DMS153 treated with DMSO at 0.1 percent for 48 hours (cell line): ENCODE data around the gene PTGER1.
A peak's percentile ranks its signal among the peaks of the same experiment; 100 is the strongest.
"Not testable (repeated sequence)": the region's sequence is repeated elsewhere in the genome, so short reads cannot be mapped to it uniquely, and the experiment has no call there.

ENCODE experiments used
- DNase-seq: peaks from one replicate; lab custom pipeline; 2025; ENCODE audit not compliant: unreplicated experiment; lab: John Stamatoyannopoulos, UW

Gene PTGER1, protein sequence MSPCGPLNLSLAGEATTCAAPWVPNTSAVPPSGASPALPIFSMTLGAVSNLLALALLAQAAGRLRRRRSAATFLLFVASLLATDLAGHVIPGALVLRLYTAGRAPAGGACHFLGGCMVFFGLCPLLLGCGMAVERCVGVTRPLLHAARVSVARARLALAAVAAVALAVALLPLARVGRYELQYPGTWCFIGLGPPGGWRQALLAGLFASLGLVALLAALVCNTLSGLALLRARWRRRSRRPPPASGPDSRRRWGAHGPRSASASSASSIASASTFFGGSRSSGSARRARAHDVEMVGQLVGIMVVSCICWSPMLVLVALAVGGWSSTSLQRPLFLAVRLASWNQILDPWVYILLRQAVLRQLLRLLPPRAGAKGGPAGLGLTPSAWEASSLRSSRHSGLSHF

DNA sequence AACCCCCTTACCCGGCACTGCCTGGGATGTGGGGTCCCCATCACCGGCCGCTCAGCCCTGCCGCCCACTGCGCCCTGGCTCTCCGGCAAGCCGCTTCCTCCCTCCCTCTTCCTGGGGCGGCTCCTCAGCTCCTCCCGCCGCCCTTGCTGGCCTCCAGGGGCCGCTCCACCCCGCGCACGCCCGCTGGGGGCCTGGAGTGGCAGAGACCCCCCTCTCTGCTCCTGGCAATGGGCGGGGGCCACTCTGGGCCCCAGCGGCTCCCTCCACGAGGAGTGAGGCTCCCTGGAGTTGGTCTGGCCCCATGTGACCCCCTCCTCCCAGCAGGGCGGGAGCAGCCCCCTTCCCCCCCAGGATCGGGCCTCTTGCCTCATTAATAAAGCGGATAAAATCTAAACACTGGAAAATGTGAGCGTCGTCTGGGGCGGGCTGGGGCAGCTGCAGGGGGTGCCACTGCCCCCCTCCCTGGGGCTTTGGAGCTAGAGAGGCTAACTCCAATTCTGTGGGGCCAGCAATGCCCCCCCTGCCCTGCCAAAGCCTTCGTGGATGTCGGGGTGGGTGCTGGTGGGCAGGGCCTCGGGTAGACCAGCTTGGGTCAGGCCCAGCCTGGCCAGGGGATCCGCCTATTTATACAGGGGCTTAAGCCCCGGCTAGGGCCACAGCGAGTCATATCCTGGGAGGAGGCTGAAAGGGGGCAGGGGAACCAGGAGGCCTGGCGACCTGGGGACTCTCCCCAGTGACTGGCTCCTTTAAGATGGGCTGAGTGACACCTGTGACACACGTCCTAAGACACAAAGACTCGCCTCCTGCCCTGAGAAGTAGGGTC, at the start of gene PTGER1:
Gene PTGER1 (minus strand): TSS at position 104 of the 823 bp plus-strand sequence. CDS start 1,034 bp downstream, outside the sequence.
- DNase-seq = no peak

DNA sequence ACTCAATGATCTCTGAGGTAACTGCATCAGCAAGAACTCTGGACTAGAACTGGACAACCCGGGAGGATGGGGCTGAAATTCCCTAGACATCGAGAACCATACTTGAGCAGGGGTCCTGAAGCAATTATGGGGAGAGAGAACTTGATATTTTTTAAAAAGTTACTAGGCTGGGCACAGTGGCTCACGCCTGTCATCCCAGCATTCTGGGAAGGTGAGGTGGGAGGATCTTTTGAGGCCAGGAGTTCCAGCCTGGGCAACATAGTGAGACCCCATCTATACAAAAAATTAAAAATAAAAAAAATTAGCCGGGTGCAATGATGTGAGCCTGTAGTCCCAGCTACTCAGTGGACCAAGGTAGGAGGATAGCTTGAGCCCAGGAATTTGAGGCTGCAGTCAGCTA, 45.4 kb upstream of the PTGER1 start:
- DNase-seq = no peak

DNA sequence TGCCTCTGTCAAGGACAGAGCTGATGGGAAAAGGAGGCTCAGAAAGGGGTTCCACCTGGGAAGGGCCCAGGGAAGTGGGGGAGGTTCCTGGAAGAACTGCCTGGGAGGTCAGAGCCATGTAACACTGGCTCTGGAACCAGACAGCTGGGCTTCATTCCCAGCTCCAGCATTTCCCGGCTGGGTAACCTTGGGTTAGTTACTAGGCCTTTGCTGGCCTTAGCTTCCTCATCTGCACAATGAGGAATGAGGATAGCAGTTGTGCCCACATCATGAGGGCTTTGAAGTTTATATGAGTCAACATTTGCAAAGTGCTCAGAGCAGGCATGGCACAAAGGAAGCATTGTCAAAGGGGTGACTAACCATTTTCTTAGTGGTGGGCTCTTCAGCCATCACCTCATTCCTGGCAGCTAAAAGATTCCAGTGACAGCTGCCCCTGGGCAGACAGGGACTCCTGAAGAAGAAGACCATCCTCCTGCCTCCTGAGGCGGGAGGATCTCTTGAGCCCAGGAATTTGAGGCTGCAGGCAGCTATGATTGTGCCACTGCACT, 44.8 kb upstream of the PTGER1 start:
- DNase-seq = no peak

DNA sequence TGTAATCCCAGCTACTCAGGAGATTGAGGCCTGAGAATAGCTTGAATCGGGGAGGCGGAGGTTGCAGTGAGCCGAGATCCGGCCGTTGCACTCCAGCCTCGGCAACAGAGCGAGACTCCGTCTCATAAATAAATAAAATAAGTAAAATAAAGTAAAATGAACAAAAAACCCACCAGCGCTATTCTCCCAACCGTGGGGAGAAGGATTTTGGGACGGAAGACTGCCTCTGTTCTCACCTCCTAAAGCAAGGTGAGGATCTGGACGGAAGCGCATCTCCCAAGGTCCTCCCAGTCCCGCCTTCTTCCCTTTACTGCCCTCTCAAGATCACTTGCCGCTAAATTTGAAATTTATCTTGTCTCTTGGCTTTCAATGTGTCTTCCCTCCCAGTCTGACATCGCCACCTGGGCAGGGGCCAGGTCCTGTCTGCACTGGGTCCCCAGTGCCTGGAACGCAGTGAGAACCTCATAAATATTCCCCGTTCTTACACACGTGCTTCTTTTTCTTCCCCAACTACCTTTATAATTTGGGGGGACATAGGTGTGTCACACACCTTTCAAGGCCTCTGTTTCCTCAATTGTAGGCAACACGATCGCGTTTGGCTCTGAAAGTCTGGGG, 44.2 kb upstream of the PTGER1 start:
- no peak for DNase-seq

DNA sequence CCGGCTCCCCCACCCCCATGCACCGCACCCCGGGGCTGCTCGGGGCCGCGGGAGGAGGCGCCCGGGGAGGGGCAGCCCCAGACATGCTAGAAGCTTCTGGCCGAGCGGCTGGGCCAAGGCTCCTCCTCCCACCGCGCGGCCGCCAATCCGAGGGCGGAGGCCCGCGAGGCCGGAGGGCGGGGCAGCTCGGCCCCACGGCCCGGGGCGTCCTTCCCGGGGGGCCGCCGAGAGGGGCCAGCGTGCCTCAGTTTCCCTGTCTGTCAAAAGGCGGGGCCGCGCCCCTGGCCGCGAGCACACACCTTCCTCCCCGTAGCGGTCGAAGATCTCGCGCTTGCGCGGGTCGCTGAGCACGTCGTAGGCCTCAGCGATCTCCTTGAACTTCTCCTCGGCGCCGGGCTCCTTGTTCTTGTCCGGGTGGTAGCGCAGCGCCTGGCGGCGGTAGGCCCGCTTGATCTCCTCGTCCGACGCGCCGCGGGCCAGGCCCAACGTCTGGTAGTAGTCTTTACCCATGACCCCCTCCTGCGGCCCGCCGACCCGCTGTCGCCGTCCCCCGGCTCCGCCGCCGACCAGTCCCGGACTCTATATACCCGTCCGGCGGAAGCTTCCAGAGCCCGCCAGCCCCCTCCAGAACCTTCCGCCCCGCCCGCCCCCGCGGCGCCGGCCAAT, 42.8 kb upstream of the PTGER1 start, which contains the start of gene DNAJB1:
Gene DNAJB1 (minus strand): TSS at position 558 of the 666 bp plus-strand sequence. CDS start 48 bp downstream, at position 510.
- DNase-seq = peak; percentile 13

DNA sequence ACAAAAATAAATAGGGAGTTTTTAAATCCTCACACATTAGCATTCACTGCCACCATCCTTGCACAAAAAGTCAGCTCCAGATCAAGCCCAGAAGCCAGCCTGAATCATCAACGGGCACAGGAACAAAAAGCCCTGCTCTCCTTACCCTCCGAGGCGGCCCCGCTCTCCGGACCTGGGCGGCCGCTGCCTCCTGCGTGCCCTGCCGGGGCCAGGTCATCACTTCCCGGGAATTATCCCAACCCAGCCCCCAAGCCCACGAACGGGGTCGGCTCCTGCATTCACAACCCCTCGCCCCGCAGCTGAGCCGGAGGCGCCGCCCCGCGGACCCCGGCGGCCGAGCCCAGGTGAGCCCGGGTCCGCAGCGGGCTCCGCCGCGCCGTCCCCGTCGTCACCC, 42.3 kb upstream of the PTGER1 start:
- no peak for DNase-seq

DNA sequence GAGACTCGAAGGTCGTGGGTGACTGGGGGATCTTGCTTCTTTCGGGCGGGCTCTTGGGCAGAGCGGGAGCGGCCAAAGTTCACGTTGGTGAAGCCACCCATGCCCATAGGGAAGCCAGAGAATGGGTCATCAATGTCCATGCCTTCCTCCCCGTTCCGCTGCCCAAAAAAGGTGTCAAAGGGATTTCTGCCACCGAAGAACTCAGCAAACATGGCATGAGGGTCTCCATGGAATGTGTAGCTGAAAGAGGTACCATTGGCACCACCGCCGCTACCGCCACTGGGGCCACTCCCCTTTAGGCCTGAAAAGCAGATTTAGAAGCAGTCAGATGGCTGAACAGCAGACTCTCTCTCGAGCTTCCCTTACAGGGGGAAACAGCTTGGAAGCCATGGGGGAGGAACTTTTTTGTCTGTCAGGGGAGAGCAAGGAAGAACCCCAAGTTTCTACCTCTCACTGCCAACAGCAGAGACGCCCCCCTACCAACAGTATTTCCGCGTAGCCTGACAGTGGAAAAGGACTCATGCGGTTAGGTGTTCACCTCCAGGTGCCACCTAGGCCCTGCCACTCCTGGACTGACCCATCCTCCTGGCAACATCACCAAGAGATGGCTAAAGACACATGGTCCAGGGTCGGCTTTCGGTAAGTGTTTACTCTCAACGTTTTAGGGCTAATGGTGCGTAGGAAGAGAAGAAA, 41.7 kb upstream of the PTGER1 start:
- DNase-seq = no peak

DNA sequence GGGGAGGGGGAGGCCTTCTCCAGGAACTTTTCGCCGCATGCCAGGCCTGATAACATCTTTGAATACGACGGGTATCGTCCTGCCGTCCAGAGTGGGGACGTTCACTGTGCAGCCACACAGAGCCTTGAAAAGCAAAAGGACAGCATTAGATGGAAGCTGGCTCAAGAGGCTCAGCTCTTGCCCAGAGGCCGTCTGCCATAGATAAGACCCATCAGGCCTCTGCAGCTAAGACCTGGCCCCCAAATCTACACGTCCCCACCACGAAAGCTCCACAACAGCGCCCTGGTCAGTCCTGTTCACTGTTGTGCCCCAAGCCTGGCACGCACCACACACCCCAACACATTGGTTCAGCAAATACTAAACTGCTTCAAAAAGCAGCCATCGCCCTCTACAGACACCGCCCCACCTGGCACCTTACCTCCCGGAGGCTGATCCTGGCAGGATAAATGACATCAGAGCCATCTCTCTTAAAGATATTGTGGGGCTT, 40.9 kb upstream of the PTGER1 start:
- no peak for DNase-seq

DNA sequence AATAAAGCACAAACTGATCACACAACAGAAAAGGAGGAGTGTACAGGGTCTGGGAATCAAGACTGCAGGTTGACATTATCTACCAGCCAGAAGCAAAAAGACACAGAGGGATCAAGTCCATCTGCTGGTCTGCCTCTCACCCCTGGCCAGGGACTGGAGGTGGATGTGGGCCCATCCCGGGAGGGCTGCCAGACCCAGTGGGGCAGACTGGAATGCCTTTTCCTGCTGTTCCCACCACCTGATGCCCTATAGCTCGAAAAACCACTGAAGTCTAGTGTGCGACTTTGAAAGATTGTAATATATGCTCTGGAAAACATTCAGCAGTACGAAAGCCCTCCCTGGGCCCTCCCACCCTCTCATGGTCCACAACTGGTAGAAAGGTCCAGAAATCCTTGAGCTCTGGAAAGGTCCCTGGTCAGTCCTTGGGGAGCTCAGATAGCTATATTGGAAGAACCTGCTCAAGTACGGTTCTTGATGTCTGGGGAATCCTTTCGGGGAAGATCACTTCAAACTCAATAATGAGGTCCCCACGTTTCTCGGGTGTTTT, 40.4 kb upstream of the PTGER1 start:
- no peak for DNase-seq

DNA sequence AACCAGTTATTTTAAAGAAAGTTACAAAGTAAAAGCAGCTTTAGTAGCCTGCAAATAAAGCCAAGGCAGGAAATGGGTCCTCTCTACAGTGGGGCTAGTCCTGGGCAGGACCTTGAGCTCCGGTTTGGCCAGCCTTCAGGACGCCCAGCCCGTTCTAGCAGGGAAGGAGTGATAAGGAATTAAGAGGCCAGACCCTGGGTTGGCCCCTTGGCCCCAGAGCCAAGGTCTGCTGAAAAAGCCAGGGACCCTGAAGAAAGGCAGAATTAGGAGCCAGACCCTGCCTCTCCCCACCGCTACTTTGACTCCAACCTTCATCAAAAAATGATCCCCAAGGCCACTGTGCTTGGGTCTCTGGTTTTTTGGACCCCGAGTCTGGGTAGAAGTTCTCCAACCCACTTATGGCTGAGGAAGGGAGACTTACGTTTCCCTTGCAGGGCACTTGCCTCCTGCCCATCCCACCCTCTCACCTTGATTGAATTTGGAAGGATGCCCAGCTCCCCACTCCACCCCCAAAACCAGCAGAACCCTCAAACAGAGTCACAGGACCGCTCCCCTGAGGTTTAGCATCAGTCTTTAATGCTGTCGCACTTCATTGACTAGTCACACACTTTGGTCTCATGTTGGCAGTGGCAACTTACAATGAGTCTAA, 39.2 kb upstream of the PTGER1 start:
- DNase-seq = no peak

DNA sequence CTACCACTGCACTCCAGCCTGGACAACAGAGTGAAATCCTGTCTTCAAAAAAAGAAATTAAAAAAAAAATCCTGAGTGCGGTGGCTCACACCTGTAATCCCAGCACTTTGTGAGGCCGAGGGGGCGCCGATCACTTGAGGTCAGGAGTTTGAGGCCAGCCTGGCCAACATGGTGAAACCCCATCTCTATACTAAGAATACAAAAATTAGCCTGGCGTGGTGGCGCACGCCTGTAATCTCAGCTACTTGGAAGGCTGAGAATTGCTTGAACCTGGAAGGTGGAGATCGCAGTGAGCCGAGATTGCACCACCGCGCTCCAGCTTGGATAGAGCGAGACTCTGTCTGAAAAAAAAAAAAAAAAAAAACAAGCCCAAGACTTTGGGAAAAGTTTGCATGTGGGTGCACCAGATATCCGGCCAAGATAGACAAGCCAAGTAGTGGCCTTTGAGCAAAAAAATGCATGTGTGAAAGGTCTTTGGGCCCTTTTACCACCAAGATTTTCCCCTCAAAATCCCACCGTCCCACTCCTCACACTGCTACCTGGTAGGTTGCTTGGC, 37.3 kb upstream of the PTGER1 start:
- no peak for DNase-seq

DNA sequence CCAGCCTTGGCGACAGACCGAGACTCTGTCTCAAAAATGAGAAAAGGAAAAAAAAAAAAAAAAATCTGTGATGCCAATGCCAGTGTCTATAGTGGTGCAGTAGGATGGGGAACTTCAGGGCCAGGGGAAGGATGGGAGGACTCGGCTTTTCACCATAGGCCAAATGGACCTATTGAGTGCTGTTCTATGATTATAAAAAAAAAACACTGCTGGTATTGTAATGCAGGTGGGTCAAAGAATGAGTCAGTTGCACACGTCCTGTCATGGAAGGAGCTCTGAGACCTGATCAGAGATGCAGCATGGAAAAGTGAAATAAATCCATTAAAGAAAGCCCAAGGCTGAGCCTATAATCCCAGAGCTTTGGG, 36.1 kb upstream of the PTGER1 start:
- no peak for DNase-seq

DNA sequence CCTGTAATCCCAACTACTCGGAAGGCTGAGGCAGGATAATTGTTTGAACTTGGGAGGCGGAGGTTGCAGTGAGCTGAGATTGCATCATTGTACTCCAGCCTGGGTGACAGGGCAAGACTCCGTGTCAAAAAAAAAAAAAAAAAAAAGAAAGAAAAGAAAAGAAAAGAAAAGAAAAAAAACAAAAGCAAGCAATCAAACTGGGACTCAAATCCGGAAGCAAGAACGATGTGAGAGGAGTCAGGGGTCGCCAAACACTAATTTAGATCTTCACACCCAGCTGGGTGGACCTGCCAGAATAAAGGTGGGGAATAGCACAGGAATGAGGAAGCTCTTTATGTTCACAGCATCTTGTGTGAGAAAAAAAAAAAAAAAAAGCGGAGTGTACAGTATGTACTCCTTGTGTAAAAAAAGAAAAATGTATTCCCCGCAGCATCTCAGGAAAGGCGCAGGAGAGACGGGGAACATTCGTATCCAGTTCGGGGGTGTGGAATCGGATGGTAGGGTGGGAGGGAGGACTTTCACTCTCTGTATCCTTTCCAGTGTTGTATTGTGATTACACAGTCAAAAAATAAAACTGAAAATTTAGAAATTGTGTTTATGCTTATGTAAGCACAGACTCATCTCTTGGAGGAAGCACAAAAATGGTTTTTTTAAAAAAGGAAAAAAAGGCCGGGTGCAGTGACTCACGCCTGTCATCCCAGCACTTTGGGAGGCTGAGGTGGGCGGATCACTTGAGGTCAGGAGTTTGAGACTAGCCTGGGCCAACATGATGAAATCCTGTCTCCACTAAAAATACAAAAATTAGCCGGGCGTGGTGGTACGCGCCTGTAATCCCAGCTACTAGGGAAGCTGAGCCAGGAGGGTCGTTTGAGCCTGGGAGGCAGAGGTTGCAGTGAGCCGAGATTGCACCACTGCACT, 35.4 kb upstream of the PTGER1 start:
- no peak for DNase-seq

DNA sequence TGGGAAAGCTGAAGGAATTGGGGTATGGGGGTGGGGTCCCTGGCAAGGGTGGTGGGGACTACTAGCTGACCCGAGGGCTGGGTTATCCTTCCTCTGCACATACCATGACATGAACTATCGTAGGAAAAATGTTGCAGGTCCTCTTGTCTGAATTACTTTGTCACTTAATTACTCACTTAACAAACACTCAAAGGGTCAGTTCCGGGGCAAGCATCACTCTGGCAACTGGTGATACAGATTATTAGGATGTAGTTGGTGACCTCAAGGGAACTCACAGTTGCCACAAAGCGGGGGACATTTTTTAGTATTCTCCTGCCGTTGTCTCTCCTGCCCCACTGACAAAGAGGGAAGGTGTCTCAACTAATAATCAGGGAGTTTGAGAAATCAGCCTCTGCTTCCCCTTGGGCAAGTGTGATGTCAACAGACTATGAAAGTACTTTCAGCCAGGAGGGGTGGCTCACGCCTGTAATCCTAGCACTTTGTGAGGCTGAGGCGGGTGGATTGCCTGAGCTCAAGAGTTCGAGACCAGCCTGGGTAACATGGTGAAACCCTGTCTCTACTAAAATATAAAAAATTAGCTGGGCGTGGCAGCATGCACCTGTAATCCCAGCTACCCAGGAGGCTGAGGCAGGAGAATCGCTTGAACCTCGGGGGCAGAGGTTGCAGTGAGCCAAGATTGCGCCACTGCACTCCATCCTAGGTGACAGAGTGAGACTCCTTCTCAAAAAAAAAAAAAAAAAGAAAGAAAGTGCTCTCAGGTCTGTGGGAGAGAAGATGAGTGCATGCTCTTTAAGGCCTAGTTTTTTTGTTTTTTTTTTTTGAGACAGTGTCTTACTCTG, 32.8 kb upstream of the PTGER1 start:
- no peak for DNase-seq

DNA sequence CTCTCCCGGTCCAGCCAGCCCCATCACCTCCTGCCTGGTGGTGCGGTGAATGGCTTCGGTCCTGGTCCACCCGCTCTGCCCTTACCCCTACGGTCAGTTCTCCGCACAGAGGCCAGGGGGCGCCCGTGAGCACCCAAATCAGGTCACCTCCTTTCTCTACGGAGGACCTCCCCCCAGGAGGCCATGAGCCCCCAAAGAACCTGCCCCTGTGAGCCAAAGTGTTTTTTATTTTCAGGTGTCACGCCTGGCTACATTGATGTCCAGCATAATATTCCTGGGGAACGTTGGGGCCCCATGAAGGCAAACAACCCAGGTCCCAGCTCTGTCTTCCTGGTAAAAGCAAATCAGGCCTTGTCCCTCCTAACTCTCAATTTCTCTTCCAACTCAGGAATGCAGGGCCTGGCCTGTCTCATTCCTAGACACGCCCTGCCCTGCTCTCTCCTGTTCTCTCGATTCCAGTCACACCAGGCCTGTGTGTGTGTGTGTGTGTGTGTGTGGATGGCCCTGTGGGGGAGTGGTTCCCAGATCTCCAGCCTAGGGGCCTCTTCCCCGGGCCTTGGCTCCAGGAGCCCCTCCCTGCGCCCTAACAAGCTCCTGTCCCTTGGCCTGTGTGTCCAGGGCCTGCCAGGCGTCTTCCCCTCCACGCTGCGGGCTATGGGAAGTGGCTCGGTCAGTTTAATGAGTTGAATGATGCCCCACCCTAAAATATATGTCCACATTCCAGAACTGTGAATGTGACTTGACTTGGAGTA, 30.5 kb upstream of the PTGER1 start:
- DNase-seq = no peak

DNA sequence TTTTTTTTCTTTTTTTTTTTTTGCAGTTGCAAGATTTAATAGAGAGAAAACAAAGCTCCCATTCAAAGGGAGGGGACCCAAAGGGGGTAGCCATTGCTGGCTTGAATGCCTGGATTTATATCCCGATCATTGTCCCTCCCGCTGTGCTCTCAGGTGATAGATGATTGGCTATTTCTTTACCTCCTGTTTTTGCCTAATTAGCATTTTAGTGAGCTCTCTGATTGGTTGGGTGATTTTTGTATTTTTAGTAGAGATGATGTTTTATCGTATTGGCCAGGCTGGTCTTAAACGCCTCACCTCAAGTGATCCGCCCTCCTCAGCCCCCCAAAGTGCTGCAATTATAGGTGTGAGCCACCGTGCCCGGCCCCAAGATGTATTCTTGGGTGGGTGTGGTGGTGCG, 29.4 kb upstream of the PTGER1 start:
- DNase-seq = not testable (repeated sequence)
